Upper lobe of left lung (tissue), 6 donors: ENCODE data around the gene PATL1. TPM values are rescaled to one million over a fixed set of nuclear protein-coding genes. Genes with fewer than 3 reads are reported as not detected.

Experiments
- ATAC-seq, 2 donors: fragments of 200-7000 bp; cut with Tn5 transposase; one replicate each; pipeline ENCODE4 v1.9.1; 2022; ENCODE audit warnings: mild to moderate bottlenecking in 2 of 2, moderate library complexity in 2 of 2; ENCODE audit not compliant: low FRiP score in 2 of 2
- DNase-seq, 2 donors: peaks; one replicate each; pipeline ENCODE4 v3.0.0-alpha.2; 2019 to 2020
- H3K27ac ChIP-seq, 4 donors: fragments of 200-600 bp; sonication (generic); one replicate each; pipeline ENCODE4 v1.5.1; 2016 to 2019
- H3K27me3 ChIP-seq, 4 donors: fragments of 200-600 bp; sonication (generic); one replicate each; pipeline ENCODE4 v1.5.1; 2017 to 2019
- H3K36me3 ChIP-seq, 4 donors: fragments of 200-600 bp; sonication (generic); one replicate each; pipeline ENCODE4 v1.5.1; 2016 to 2019
- H3K4me1 ChIP-seq, 4 donors: fragments of 200-600 bp; sonication (generic); one replicate each; pipeline ENCODE4 v1.5.1; 2018 to 2019
- H3K4me3 ChIP-seq, 4 donors: fragments of 200-600 bp; sonication (generic); one replicate each; pipeline ENCODE4 v1.5.1; 2017 to 2019; ENCODE audit warnings: mild to moderate bottlenecking in 2 of 4, moderate library complexity in 1 of 4
- H3K9me3 ChIP-seq, 4 donors: fragments of 200-600 bp; sonication (generic); one replicate each; pipeline ENCODE4 v1.5.1; 2018 to 2019
- CTCF ChIP-seq, 6 experiments: fragments of 450-650 bp in 4 of 6; fragments of 200-600 bp in 2 of 6; sonication (generic) in 2 of 6; IDR thresholded peaks; one replicate each; pipeline ENCODE4 v1.5.1; 2016 to 2019; ENCODE audit warnings: antibody characterized with exemption in 6 of 6
- EP300 ChIP-seq, 4 donors: sonication (generic); formaldehyde crosslinking; IDR thresholded peaks; one replicate each; pipeline ENCODE4 v1.5.1; 2017; ENCODE audit warnings: antibody characterized with exemption in 4 of 4, control low read depth in 2 of 4
- POLR2A ChIP-seq, 4 donors: fragments of 450-650 bp; IDR thresholded peaks; one replicate each; pipeline ENCODE4 v1.5.1; 2016 to 2017; ENCODE audit warnings: antibody characterized with exemption in 4 of 4, mild to moderate bottlenecking in 2 of 4
- POLR2AphosphoS5 ChIP-seq, 2 donors: sonication (generic); formaldehyde crosslinking; IDR thresholded peaks; one replicate each; pipeline ENCODE4 v1.5.1; 2017; ENCODE audit warnings: antibody characterized with exemption in 2 of 2
- WGBS, 2 donors: methylation state at CpG; one replicate each; pipeline ENCODE4 v1.1.5; 2017 to 2018; 5-methylcytosine and 5-hydroxymethylcytosine counted together
- small RNA-seq, 4 donors: library from RNA; depleted of rRNA; stranded (forward); fragments of <200 nt; gene quantifications; one replicate each; pipeline ENCODE3, GENCODE V24; 2016
- total RNA-seq, 6 donors: library from RNA; depleted of rRNA in 4 of 6; stranded (reverse); fragments of >200 nt in 4 of 6; gene quantifications; one replicate each; pipeline versions ENCODE4 v1.1.0 to v1.2.1, GENCODE V29; 2016 to 2021
- donor health status: DM: no; HTN: no; CAD: no; lungs with moderate emphysema.
- donor health status: DM: no; HTN: yes; CAD: no; lungs with severe emphysema.

The PATL1 gene
- total RNA-seq, 6 donors from 2014 or later = 13.4 to 34.5 (median 23.7) TPM

- no peak for ATAC-seq
- no peak overlapping the region for H3K27ac ChIP-seq
- no peaks in the 10 kb centered on the region for H3K4me1 ChIP-seq
- H3K36me3 ChIP-seq = peaks cover 41 to 100% (median 80%) of the 10 kb centered on the region in 4 donors
- no peak for TF ChIP-seq POLR2AphosphoS5 (IDR thresholded peaks at IDR 0.05)
- TF ChIP-seq EP300 (IDR thresholded peaks at IDR 0.05) = no peak
- TF ChIP-seq CTCF (IDR thresholded peaks at IDR 0.05) = no peak
- TF ChIP-seq POLR2A (IDR thresholded peaks at IDR 0.05) = no peak
- H3K4me3 ChIP-seq = no peak overlapping the region
- DNase-seq = no peak
- no peaks in the 10 kb centered on the region for H3K27me3 ChIP-seq
- WGBS, 2 donors = 92 to 100% methylated on average over 2 of the region's 2 CpGs
- no peaks in the 10 kb centered on the region for H3K9me3 ChIP-seq
Measured at GRCh38 chr11:59600234-59600633, 68.6 kb downstream of the PATL1 start.

GRCh38 chr11:59598961-59599360 lies 69.9 kb downstream of the PATL1 start:
- Histone ChIP-seq H3K27ac (no peak overlapping the region), H3K9me3 (no peaks in the 10 kb centered on the region), H3K4me1 (no peaks in the 10 kb centered on the region), H3K27me3 (no peaks in the 10 kb centered on the region), H3K4me3 (no peak overlapping the region), H3K36me3 (peaks cover 41 to 100% (median 81%) of the 10 kb centered on the region in 4 donors)
- 81 to 90% methylated on average over 1 of the region's 1 CpG for WGBS, 2 donors
- TF ChIP-seq POLR2AphosphoS5 (IDR thresholded peaks at IDR 0.05) = no peak
- no peak for TF ChIP-seq POLR2A (IDR thresholded peaks at IDR 0.05)
- no peak for TF ChIP-seq CTCF (IDR thresholded peaks at IDR 0.05)
- TF ChIP-seq EP300 (IDR thresholded peaks at IDR 0.05) = no peak
- no peak for ATAC-seq
- no peak for DNase-seq

Small RNA genes within 50 kb of the gene (small RNA-seq; reads per million reads assigned to genes)
- 0 reads per million in 4 donors for gene MIR3162

Other genes starting within 250 kb of the PATL1 start
- not detected for gene OR5A2, start 242.6 kb downstream of the PATL1 start, total RNA-seq
- gene OR5A1, start 232.6 kb downstream of the PATL1 start, total RNA-seq = not detected
- gene OR4D6, start 212.1 kb downstream of the PATL1 start, total RNA-seq = not detected
- not detected for gene OR4D10, start 195.7 kb downstream of the PATL1 start, total RNA-seq
- not detected for gene OR4D11, start 165.5 kb downstream of the PATL1 start, total RNA-seq
- not detected for gene OR4D9, start 157.5 kb downstream of the PATL1 start, total RNA-seq
- 10 to 100 TPM; 24.4 to 52.6 (median 35.0) TPM for gene OSBP, start 53.3 kb downstream of the PATL1 start, total RNA-seq
- gene OR10V1, start 44.8 kb upstream of the PATL1 start, total RNA-seq = not detected
- 100 to 1,000 TPM in 4 of 6 donors, 10 to 100 TPM in 2; 65.0 to 145 (median 135) TPM for gene STX3, start 86.3 kb upstream of the PATL1 start, total RNA-seq
- gene MRPL16, start 141.7 kb upstream of the PATL1 start, total RNA-seq = 10 to 100 TPM; 15.9 to 40.0 (median 35.0) TPM
- not detected for gene CBLIF, start 176.5 kb upstream of the PATL1 start, total RNA-seq
- gene TCN1, start 197.4 kb upstream of the PATL1 start, total RNA-seq = 1 to 10 TPM in 1 of 6 donors, not detected in 5; 1.1 TPM
- not detected for gene OOSP3, start 209.7 kb upstream of the PATL1 start, total RNA-seq